ENCODE results near the gene ENOX1. TPM values are rescaled to one million over a fixed set of nuclear protein-coding genes. Genes with fewer than 3 reads are reported as not detected.

ENOX1 gene
- total RNA-seq, 1 donor from 2014 or later: 1.7 TPM

DNA sequence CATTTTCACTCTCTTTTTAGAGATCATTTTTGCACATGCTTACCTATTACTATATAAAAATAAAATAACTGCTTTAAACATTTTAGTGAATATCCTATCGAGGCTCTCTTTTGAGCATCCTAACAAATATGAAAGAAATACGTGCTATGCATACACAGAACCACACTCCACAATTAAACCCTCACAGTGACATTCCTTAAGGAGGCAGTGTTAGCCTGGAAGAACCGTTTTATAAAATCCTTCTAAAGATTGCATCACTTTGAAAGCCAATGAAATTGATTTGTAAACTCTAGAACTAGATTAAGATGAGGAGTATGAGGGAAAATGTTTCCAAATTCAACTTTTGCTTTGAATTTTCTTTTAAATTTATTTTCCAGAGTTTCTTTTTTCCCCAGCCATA is 11.1 kb upstream of the ENOX1 start:
- Mint-ChIP-seq H3K27ac (ENCODE audit: unreplicated experiment) (no peak overlapping the region), H3K4me3 (ENCODE audit: unreplicated experiment) (no peak overlapping the region), H3K9me3 (ENCODE audit: unreplicated experiment) (no peaks in the 10 kb centered on the region), H3K27me3 (ENCODE audit: unreplicated experiment) (no peaks in the 10 kb centered on the region), H3K4me1 (ENCODE audit: unreplicated experiment) (no peaks in the 10 kb centered on the region), H3K36me3 (ENCODE audit: low read depth, unreplicated experiment) (no peaks in the 10 kb centered on the region)
- TF ChIP-seq CTCF (IDR thresholded peaks at IDR 0.05; ENCODE audit: unreplicated experiment): no peak
- no peak for DNase-seq (ENCODE audit: low spot score)

- H3K27me3 Mint-ChIP-seq (ENCODE audit: unreplicated experiment): no peaks in the 10 kb centered on the region
- no peak for DNase-seq (ENCODE audit: low spot score)
- H3K27ac Mint-ChIP-seq (ENCODE audit: unreplicated experiment): no peak overlapping the region
- H3K4me1 Mint-ChIP-seq (ENCODE audit: unreplicated experiment): no peaks in the 10 kb centered on the region
- H3K36me3 Mint-ChIP-seq (ENCODE audit: low read depth, unreplicated experiment): no peaks in the 10 kb centered on the region
- H3K9me3 Mint-ChIP-seq (ENCODE audit: unreplicated experiment): no peaks in the 10 kb centered on the region
- H3K4me3 Mint-ChIP-seq (ENCODE audit: unreplicated experiment): no peak overlapping the region
- no peak for TF ChIP-seq CTCF (IDR thresholded peaks at IDR 0.05; ENCODE audit: unreplicated experiment)
Measured at GRCh38 chr13:43797159-43797558, 10.4 kb upstream of the ENOX1 start.

- no peak for TF ChIP-seq CTCF (IDR thresholded peaks at IDR 0.05; ENCODE audit: unreplicated experiment)
- Mint-ChIP-seq H3K4me1 (ENCODE audit: unreplicated experiment) (no peaks in the 10 kb centered on the region), H3K36me3 (ENCODE audit: low read depth, unreplicated experiment) (no peaks in the 10 kb centered on the region), H3K9me3 (ENCODE audit: unreplicated experiment) (no peaks in the 10 kb centered on the region), H3K27me3 (ENCODE audit: unreplicated experiment) (peaks cover 2% of the 10 kb centered on the region), H3K27ac (ENCODE audit: unreplicated experiment) (no peak overlapping the region), H3K4me3 (ENCODE audit: unreplicated experiment) (no peak overlapping the region)
- no peak for DNase-seq (ENCODE audit: low spot score)
Measured at GRCh38 chr13:43794416-43794815, 7.6 kb upstream of the ENOX1 start.

DNA sequence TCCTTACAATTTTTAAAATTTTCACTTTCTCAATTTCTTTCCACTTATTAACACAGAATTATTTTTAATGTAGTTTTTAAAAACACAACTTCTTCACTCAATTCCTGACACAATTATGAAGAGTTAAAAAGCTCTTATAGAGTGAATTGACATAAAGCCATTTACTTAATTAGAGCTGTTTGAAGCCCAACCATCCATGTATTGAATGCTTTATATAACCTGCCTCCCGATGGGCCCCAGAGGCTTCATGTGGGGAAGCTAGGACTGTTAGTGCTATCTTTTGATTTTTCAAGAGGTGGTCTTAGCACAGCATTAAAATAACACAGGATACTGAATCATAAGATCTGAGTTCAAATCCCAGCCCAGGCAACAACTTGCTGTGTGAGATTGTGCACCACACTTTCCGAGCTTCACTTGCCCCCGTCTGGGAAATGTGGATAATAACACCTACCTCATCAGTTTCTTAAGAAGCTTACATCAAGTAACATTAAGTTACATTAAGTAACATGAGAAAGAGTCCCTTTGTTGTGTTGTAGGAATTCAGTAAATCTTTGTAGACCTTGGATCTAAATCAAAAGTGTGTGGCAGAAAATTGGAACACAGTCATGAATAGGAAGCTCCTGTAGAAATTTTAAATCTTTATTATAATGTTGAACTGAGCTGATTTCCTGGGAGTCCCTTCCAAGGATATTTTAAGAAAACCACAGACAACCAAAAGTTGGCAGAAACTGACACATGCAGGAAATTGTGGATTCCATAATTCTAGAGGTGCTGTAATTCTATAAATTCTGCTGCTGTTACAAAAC is 5.5 kb upstream of the ENOX1 start:
- Mint-ChIP-seq H3K9me3 (ENCODE audit: unreplicated experiment) (no peaks in the 10 kb centered on the region), H3K27me3 (ENCODE audit: unreplicated experiment) (peaks cover 9% of the 10 kb centered on the region), H3K27ac (ENCODE audit: unreplicated experiment) (no peak overlapping the region), H3K4me1 (ENCODE audit: unreplicated experiment) (peaks cover 4% of the 10 kb centered on the region), H3K4me3 (ENCODE audit: unreplicated experiment) (no peak overlapping the region), H3K36me3 (ENCODE audit: low read depth, unreplicated experiment) (no peaks in the 10 kb centered on the region)
- no peak for DNase-seq (ENCODE audit: low spot score)
- TF ChIP-seq CTCF (IDR thresholded peaks at IDR 0.05; ENCODE audit: unreplicated experiment): no peak

DNA sequence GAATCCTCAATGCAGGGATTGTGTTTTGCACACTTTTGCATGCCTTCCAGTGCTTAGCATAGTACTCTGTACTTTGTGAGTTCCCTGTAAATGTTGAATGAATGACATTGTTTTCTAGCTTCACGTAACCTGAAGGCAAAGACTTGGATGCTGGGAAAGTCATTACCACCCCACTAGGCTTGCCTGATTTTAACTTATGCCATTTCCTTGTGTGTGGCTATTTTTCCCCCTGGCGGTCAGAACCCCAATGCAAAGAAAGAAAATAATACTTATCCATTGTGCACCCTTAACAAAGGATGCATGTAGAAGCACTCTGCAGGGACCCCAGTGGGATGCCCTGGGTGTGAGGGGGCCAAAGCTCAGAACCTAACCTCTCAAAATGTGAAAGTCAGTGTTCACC is 1.2 kb upstream of the ENOX1 start:
- peak; percentile 54 for DNase-seq (ENCODE audit: low spot score)
- H3K27me3 Mint-ChIP-seq (ENCODE audit: unreplicated experiment): peaks cover 11% of the 10 kb centered on the region
- H3K9me3 Mint-ChIP-seq (ENCODE audit: unreplicated experiment): no peaks in the 10 kb centered on the region
- H3K4me3 Mint-ChIP-seq (ENCODE audit: unreplicated experiment): peak overlapping the region; percentile 88
- peaks cover 12% of the 10 kb centered on the region for H3K4me1 Mint-ChIP-seq (ENCODE audit: unreplicated experiment)
- TF ChIP-seq CTCF (IDR thresholded peaks at IDR 0.05; ENCODE audit: unreplicated experiment): peak; percentile 78
- H3K27ac Mint-ChIP-seq (ENCODE audit: unreplicated experiment): no peak overlapping the region
- no peaks in the 10 kb centered on the region for H3K36me3 Mint-ChIP-seq (ENCODE audit: low read depth, unreplicated experiment)
